H1 (cell line): ENCODE results near the gene SLC22A15. TPM values are rescaled to one million over a fixed set of nuclear protein-coding genes. Genes with fewer than 3 reads are reported as not detected.

Experiments used
- CTCF ChIA-PET: fragments of 300-600 bp; sonication (Branson Sonifier 250); formaldehyde crosslinking; loops from one replicate; lab custom pipeline; 2021; ENCODE audit not compliant: partially characterized antibody; lab: Charles Lee
- POLR2A ChIA-PET: fragments of 300-600 bp; sonication (Branson Sonifier 250); formaldehyde crosslinking; loops from one replicate; lab custom pipeline; 2021; ENCODE audit warnings: inconsistent platforms; ENCODE audit not compliant: partially characterized antibody; lab: Charles Lee
- DNase-seq, 2 experiments: peaks; one replicate each; pipeline versions ENCODE4 v3.0.0 to v3.0.0-alpha.2; 2010 to 2022; ENCODE audit warnings: low spot score in 2 of 2, low read depth in 1 of 2, mixed read lengths in 1 of 2
- FAIRE-seq: peaks from 2 replicates; lab custom pipeline; 2011; peaks lifted over from hg19 to GRCh38; lab: Jason Lieb, UNC
- H2AFZ ChIP-seq: 2 replicates; pipeline ENCODE4 v1.8.1; 2012; ENCODE audit warnings: low read length, inconsistent platforms
- H2AK5ac ChIP-seq: 2 replicates; pipeline ENCODE4 v1.6.1; 2013; ENCODE audit warnings: low read depth, low read length
- H2BK120ac ChIP-seq: replicated peaks from 2 replicates; pipeline ENCODE3; 2013; ENCODE audit warnings: low read depth, low read length, inconsistent platforms
- H2BK12ac ChIP-seq: 2 replicates; pipeline ENCODE4 v1.6.1; 2013; ENCODE audit warnings: low read depth, low read length
- H2BK15ac ChIP-seq: 2 replicates; pipeline ENCODE4 v1.6.1; 2013; ENCODE audit warnings: low read length
- H2BK20ac ChIP-seq: 2 replicates; pipeline ENCODE4 v1.6.1; 2013; ENCODE audit warnings: low read length
- H2BK5ac ChIP-seq: 2 replicates; pipeline ENCODE4 v1.6.1; 2013; ENCODE audit warnings: low read depth, low read length
- H3K14ac ChIP-seq: 2 replicates; pipeline ENCODE4 v1.6.1; 2013; ENCODE audit warnings: inconsistent platforms; ENCODE audit not compliant: insufficient read length
- H3K18ac ChIP-seq: 2 replicates; pipeline ENCODE4 v1.6.1; 2013; ENCODE audit warnings: low read length; ENCODE audit errors: extremely low read depth
- H3K23ac ChIP-seq: 2 replicates; pipeline ENCODE4 v1.6.1; 2013; ENCODE audit warnings: inconsistent platforms; ENCODE audit not compliant: insufficient read length
- H3K23me2 ChIP-seq: 2 replicates; pipeline ENCODE4 v1.6.1; 2013; ENCODE audit warnings: low read depth, low read length
- H3K27ac ChIP-seq: 2 replicates; pipeline ENCODE4 v1.6.1; 2011; ENCODE audit warnings: low read depth, low read length, inconsistent platforms
- H3K27me3 ChIP-seq, 4 experiments: replicated peaks in 1 of 4; 1 replicate in 1 of 4; 2 replicates in 3 of 4; pipeline versions ENCODE4 v1.6.1 to v1.8.1; 2011 to 2013; ENCODE audit warnings: low read length in 3 of 4, mild to moderate bottlenecking in 3 of 4, inconsistent platforms in 2 of 4, mixed read lengths in 2 of 4, moderate library complexity in 1 of 4; ENCODE audit not compliant: control insufficient read depth in 3 of 4, insufficient read depth in 3 of 4; ENCODE audit errors: extremely low read depth in 1 of 4
- H3K36me3 ChIP-seq, 4 experiments: 2 replicates each; pipeline versions ENCODE4 v1.6.1 to v1.8.1; 2011 to 2013; ENCODE audit warnings: mild to moderate bottlenecking in 4 of 4, low read length in 3 of 4, moderate library complexity in 2 of 4, control low read depth in 1 of 4, inconsistent platforms in 1 of 4; ENCODE audit not compliant: insufficient read depth in 4 of 4, control insufficient read depth in 2 of 4
- H3K4ac ChIP-seq: replicated peaks from 2 replicates; pipeline ENCODE3; 2013; ENCODE audit warnings: low read length, low read depth, mixed read lengths, inconsistent platforms; ENCODE audit not compliant: insufficient read length
- H3K4me1 ChIP-seq, 4 experiments: replicated peaks in 1 of 4; 1 replicate in 1 of 4; 2 replicates in 3 of 4; pipeline versions ENCODE4 v1.6.1 to v1.8.1; 2011 to 2013; ENCODE audit warnings: low read length in 3 of 4, inconsistent platforms in 2 of 4, mixed read lengths in 1 of 4; ENCODE audit not compliant: insufficient read depth in 4 of 4, control insufficient read depth in 3 of 4
- H3K4me2 ChIP-seq, 2 experiments: 2 replicates each; pipeline versions ENCODE4 v1.6.1 to v1.8.1; 2011 to 2013; ENCODE audit warnings: low read depth in 2 of 2, low read length in 2 of 2, control low read depth in 1 of 2, inconsistent platforms in 1 of 2, mild to moderate bottlenecking in 1 of 2; ENCODE audit not compliant: insufficient read depth in 1 of 2
- H3K4me3 ChIP-seq, 4 experiments: fragments of 200-600, 300-600 bp in 1 of 4; sonication (generic), shearing (Covaris generic), sonication (Bioruptor Twin) in 1 of 4; 2 replicates each; pipeline versions ENCODE4 v1.5.1 to v1.8.1; 2011 to 2016; ENCODE audit warnings: low read length in 4 of 4, low read depth in 3 of 4, control low read depth in 2 of 4, inconsistent platforms in 2 of 4, mild to moderate bottlenecking in 2 of 4, mixed read lengths in 1 of 4, moderate library complexity in 1 of 4; ENCODE audit not compliant: insufficient read depth in 2 of 4; ENCODE audit errors: extremely low read depth in 1 of 4
- H3K56ac ChIP-seq: replicated peaks from 2 replicates; pipeline ENCODE3; 2013; ENCODE audit warnings: low read depth, mild to moderate bottlenecking, mixed read lengths, low read length, inconsistent platforms; ENCODE audit not compliant: insufficient read length
- H3K79me1 ChIP-seq: 2 replicates; pipeline ENCODE4 v1.6.1; 2013; ENCODE audit warnings: low read depth, low read length, control low read depth
- H3K79me2 ChIP-seq, 2 experiments: 2 replicates each; pipeline versions ENCODE4 v1.6.1 to v1.8.1; 2012 to 2013; ENCODE audit warnings: low read length in 2 of 2, mild to moderate bottlenecking in 2 of 2, inconsistent platforms in 1 of 2; ENCODE audit not compliant: insufficient read depth in 2 of 2, control insufficient read depth in 1 of 2
- H3K9ac ChIP-seq, 4 experiments: replicated peaks in 1 of 4; 1 replicate in 1 of 4; 2 replicates in 3 of 4; pipeline versions ENCODE4 v1.6.1 to v1.8.1; 2011 to 2013; ENCODE audit warnings: low read depth in 3 of 4, low read length in 3 of 4, control low read depth in 2 of 4, mild to moderate bottlenecking in 2 of 4, moderate library complexity in 2 of 4, inconsistent platforms in 1 of 4; ENCODE audit errors: extremely low read depth in 1 of 4
- H3K9me3 ChIP-seq, 2 experiments: 2 replicates each; pipeline versions ENCODE4 v1.6.1 to v1.8.1; 2012 to 2013; ENCODE audit warnings: mild to moderate bottlenecking in 2 of 2, moderate library complexity in 2 of 2, control low read depth in 1 of 2, inconsistent platforms in 1 of 2, low read depth in 1 of 2, low read length in 1 of 2, mixed read lengths in 1 of 2; ENCODE audit not compliant: insufficient read depth in 2 of 2
- H4K20me1 ChIP-seq, 2 experiments: replicated peaks in 1 of 2; 2 replicates each; pipeline versions ENCODE3 to v1.8.1; 2011 to 2013; ENCODE audit warnings: inconsistent platforms in 2 of 2, low read length in 2 of 2, mild to moderate bottlenecking in 1 of 2; ENCODE audit not compliant: insufficient read depth in 2 of 2, control insufficient read depth in 1 of 2
- H4K5ac ChIP-seq: 2 replicates; pipeline ENCODE4 v1.6.1; 2013; ENCODE audit warnings: low read length, low read depth, mixed read lengths, inconsistent platforms; ENCODE audit not compliant: insufficient read length
- H4K8ac ChIP-seq: 2 replicates; pipeline ENCODE4 v1.8.0; 2013; ENCODE audit warnings: mild to moderate bottlenecking, moderate library complexity, low read length, inconsistent platforms; ENCODE audit not compliant: insufficient read depth; ENCODE audit errors: extremely low read depth
- H4K91ac ChIP-seq: replicated peaks from 2 replicates; pipeline ENCODE3; 2013; ENCODE audit warnings: low read length, mixed read lengths, inconsistent platforms; ENCODE audit not compliant: insufficient read length
- BACH1 ChIP-seq: IDR thresholded peaks from 2 replicates; pipeline ENCODE4 v1.6.1; 2012; ENCODE audit warnings: low read length, improper control_type of control experiment
- CTBP2 ChIP-seq: IDR thresholded peaks from 2 replicates; pipeline ENCODE4 v1.7.0; 2011; ENCODE audit warnings: borderline replicate concordance, mild to moderate bottlenecking, moderate library complexity, mixed read lengths, low read length; ENCODE audit not compliant: insufficient read depth, insufficient read length
- MAFK ChIP-seq: IDR thresholded peaks from 2 replicates; pipeline ENCODE4 v1.6.1; 2012; ENCODE audit warnings: low read depth, mild to moderate bottlenecking, improper control_type of control experiment, low read length
- POLR2A ChIP-seq, 2 experiments: IDR thresholded peaks; 1 replicate in 1 of 2; 2 replicates in 1 of 2; pipeline ENCODE4 v1.6.1; 2011; ENCODE audit warnings: low read depth in 2 of 2, low read length in 2 of 2, mild to moderate bottlenecking in 2 of 2; ENCODE audit errors: control extremely low read depth in 1 of 2
- POLR2AphosphoS5 ChIP-seq: IDR thresholded peaks from 2 replicates; pipeline ENCODE4 v1.6.1; 2011; ENCODE audit warnings: low read depth, low read length
- RBBP5 ChIP-seq: IDR thresholded peaks from 2 replicates; pipeline ENCODE4 v1.7.1; 2012; ENCODE audit warnings: low read depth, mild to moderate bottlenecking, inconsistent platforms, low read length, moderate library complexity, borderline replicate concordance
- RXRA ChIP-seq: IDR thresholded peaks from 2 replicates; pipeline ENCODE4 v1.6.1; 2011; ENCODE audit warnings: low read depth, mild to moderate bottlenecking, low read length, moderate library complexity; ENCODE audit not compliant: insufficient read depth
- SAP30 ChIP-seq: fragments of 300-600 bp; sonication (generic); IDR thresholded peaks from 2 replicates; pipeline ENCODE4 v1.7.1; 2012; ENCODE audit warnings: low read length, moderate library complexity, mild to moderate bottlenecking, inconsistent platforms; ENCODE audit not compliant: insufficient read depth, insufficient replicate concordance
- SIN3A ChIP-seq, 2 experiments: IDR thresholded peaks in 1 of 2; conservative IDR thresholded peaks in 1 of 2; 2 replicates each; pipeline ENCODE4 v1.6.1; 2011 to 2012; ENCODE audit warnings: low read length in 2 of 2, improper control_type of control experiment in 1 of 2, low read depth in 1 of 2, mild to moderate bottlenecking in 1 of 2
- TAF7 ChIP-seq: optimal IDR thresholded peaks from 2 replicates; pipeline ENCODE3; 2011; ENCODE audit warnings: low read depth, mild to moderate bottlenecking, inconsistent platforms, low read length, moderate library complexity, borderline replicate concordance
- TCF12 ChIP-seq: IDR thresholded peaks from 2 replicates; pipeline ENCODE4 v1.6.1; 2011; ENCODE audit warnings: low read depth, mild to moderate bottlenecking, low read length
- WGBS, 2 experiments: shearing (Covaris generic) in 1 of 2; methylation state at CpG; one replicate each; pipeline versions ENCODE4 v1.1.6 to v1.1.7; 2013 to 2015; ENCODE audit warnings: low lambda C conversion rate in 2 of 2, mixed read lengths in 2 of 2, inconsistent platforms in 1 of 2, low coverage in 1 of 2, missing lambda C conversion rate in 1 of 2; ENCODE audit not compliant: insufficient replicate concordance in 2 of 2, insufficient coverage in 1 of 2, insufficient read length in 1 of 2; ENCODE audit errors: extremely low coverage in 1 of 2, missing lambda C conversion rate in 1 of 2; 5-methylcytosine and 5-hydroxymethylcytosine counted together
- polyA plus RNA-seq, 7 experiments: library from polyadenylated mRNA; depleted of rRNA in 3 of 7; stranded (reverse) in 5 of 7; unstranded in 2 of 7; fragments of >200 nt in 5 of 7; fragments of 200-250 nt in 2 of 7; gene quantifications; 1 replicate in 5 of 7; 2 replicates in 1 of 7; 4 replicates in 1 of 7; pipeline versions ENCODE4 v1.2.1 to v1.2.3, GENCODE V29; 2011 to 2013; ENCODE audit warnings: missing spikeins in 2 of 7, mixed read lengths in 2 of 7
- total RNA-seq: library from RNA; stranded (reverse); fragmentation: NEBNext Ultra II Directional; extraction: Animal tissue kit (Norgen Biotek cat#: 25700); gene quantifications from 2 replicates; pipeline ENCODE4 v1.2.1, GENCODE V29; 2021

The SLC22A15 gene
- total and polyA plus RNA-seq, 2 of the 8 experiments (the other 6 are each of a cell fraction or from before 2014, with no cell fraction given): 3.2 to 3.3 TPM

DNA sequence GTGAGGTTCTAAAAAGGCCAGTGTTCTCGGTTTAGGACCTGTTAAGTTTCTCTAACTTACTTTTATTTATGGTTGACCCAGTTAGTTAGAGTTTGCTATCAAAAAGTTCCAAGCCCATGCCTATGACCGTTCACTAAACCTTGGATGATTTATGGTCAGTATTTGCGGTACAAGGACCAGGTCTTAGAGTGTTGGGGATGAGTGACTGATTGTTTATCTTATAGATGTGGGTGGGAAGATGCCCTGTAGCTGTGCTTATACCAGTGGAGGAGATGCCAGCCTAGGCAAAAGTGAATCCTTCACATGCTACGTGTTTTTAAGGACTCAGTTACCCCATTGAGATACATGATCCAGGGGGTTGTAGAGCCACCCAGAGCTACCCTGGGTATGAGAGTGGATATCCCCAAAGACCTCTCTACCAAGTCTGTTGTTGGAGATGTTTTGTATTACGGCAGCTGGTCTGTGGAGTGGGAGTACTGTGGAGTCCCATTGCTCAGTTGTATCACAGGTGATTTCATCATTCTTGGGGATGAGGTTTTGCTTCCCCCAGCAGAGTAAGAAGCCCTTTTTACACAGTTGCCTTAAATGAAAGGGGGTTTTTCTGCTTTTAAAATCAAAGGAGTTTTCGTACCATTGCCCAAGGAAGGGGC, 2.1 kb downstream of the SLC22A15 start:
- H3K27ac ChIP-seq: no peak overlapping the region
- H4K91ac ChIP-seq: no peak overlapping the region
- H4K5ac ChIP-seq: no peak overlapping the region
- TF ChIP-seq POLR2A (IDR thresholded peaks at IDR 0.05; ENCODE audit: control extremely low read depth in 1 of 2, low read depth in 2 of 2, low read length in 2 of 2) (no peak), POLR2AphosphoS5 (no peak), MAFK (no peak), TCF12 (no peak), SAP30 (no peak), BACH1 (no peak), RBBP5 (no peak), CTBP2 (no peak), RXRA (no peak), TAF7 (no peak), SIN3A (conservative IDR thresholded peaks at IDR 0.05 in 1 of 2, IDR thresholded peaks at IDR 0.05 in 1 of 2; ENCODE audit: low read depth in 1 of 2, low read length in 2 of 2) (no peak)
- H3K4ac ChIP-seq: no peak overlapping the region
- H3K4me3 ChIP-seq: no peak overlapping the region
- H3K27me3 ChIP-seq: no peaks in the 10 kb centered on the region
- H2BK5ac ChIP-seq: no peak overlapping the region
- H3K79me1 ChIP-seq: no peaks in the 10 kb centered on the region
- 92% methylated on average over 6 of the region's 6 CpGs; no CpG with 5 or more reads in 1 of the 2 experiments for WGBS, 2 experiments
- ChIA-PET CTCF (interaction anchor here (0.9 to 2.9 kb wide), 6 partner anchors 41 to 207 kb away, joined by 3 to 11 read pairs (median 4); no protein-coding TSS in a partner anchor), POLR2A (interaction anchor here (1.1 to 1.3 kb wide), 2 partner anchors 17 to 141 kb away, joined by 3 to 4 read pairs; no protein-coding TSS in a partner anchor)
- no peak overlapping the region for H3K23ac ChIP-seq
- H4K8ac ChIP-seq: no peak overlapping the region
- no peaks in the 10 kb centered on the region for H4K20me1 ChIP-seq
- no peak for DNase-seq
- no peaks in the 10 kb centered on the region; a peak in 1 of 4 replicates for H3K9me3 ChIP-seq
- H3K4me2 ChIP-seq: no peak overlapping the region; a peak in 1 of 4 replicates
- FAIRE-seq: no peak
- no peak overlapping the region for H2AK5ac ChIP-seq
- H2AFZ ChIP-seq: no peak overlapping the region
- no peak overlapping the region for H2BK20ac ChIP-seq
- no peak overlapping the region for H3K9ac ChIP-seq
- no peak overlapping the region for H3K18ac ChIP-seq
- H3K36me3 ChIP-seq: no peaks in the 10 kb centered on the region
- H3K79me2 ChIP-seq: peaks cover 0 to 3% of the 10 kb centered on the region in 2 experiments; a peak in 1 of 4 replicates
- no peak overlapping the region for H3K14ac ChIP-seq
- peaks cover 0 to 19% (median 9%) of the 10 kb centered on the region in 4 experiments; a peak in 5 of 7 replicates for H3K4me1 ChIP-seq
- no peak overlapping the region for H2BK120ac ChIP-seq
- H3K56ac ChIP-seq: no peak overlapping the region
- no peak overlapping the region for H2BK12ac ChIP-seq
- H3K23me2 ChIP-seq: peaks cover 3% of the 10 kb centered on the region
- no peak overlapping the region for H2BK15ac ChIP-seq
